Muscle of back (tissue), 11 donors: ENCODE data around the gene BCL2L2. TPM values are rescaled to one million over a fixed set of nuclear protein-coding genes. Genes with fewer than 3 reads are reported as not detected.
A peak's percentile ranks its signal among the peaks of the same experiment; 100 is the strongest.

ENCODE experiments used
- DNase-seq, 3 donors: peaks; one replicate each; pipeline versions ENCODE4 v3.0.0 to v3.0.0-alpha.2; 2013
- polyA plus RNA-seq, 10 donors: library from polyadenylated mRNA; unstranded; fragments of 120-200 nt; gene quantifications; one replicate each; pipeline ENCODE4 v1.2.1, GENCODE V29; 2013; ENCODE audit not compliant: insufficient read length in 10 of 10

Gene BCL2L2
- polyA plus RNA-seq, 10 donors, result 28.1 to 36.6 (median 30.8) TPM

GRCh38 chr14:23299211-23299957 lies 7.2 kb upstream of the BCL2L2 start:
- DNase-seq, result no peak

GRCh38 chr14:23299986-23300686 lies 6.5 kb upstream of the BCL2L2 start:
- DNase-seq, result no peak

GRCh38 chr14:23300687-23301223 lies 5.9 kb upstream of the BCL2L2 start:
- DNase-seq, result no peak

GRCh38 chr14:23301288-23301968 lies 5.2 kb upstream of the BCL2L2 start:
- DNase-seq, result peak; percentile 99 to 100 (median 100)

GRCh38 chr14:23301969-23302289 lies 4.7 kb upstream of the BCL2L2 start:
- DNase-seq, result no peak

- DNase-seq, result peak; percentile 58 to 90 (median 74)
Observed at GRCh38 chr14:23302290-23303225, 4.1 kb upstream of the BCL2L2 start, which contains the start of gene PPP1R3E. Gene PPP1R3E, minus strand, starts transcription at chr14:23302859. Its CDS starts 283 bp downstream, at chr14:23302576.

GRCh38 chr14:23307146-23307530 lies 505 bp downstream of the BCL2L2 start:
- no peak for DNase-seq

- DNase-seq, result no peak
Observed at GRCh38 chr14:23307687-23308644, 1.3 kb downstream of the BCL2L2 start.

- no peak for DNase-seq
Observed at GRCh38 chr14:23308721-23309445, 2.2 kb downstream of the BCL2L2 start.

- DNase-seq, result no peak
Observed at GRCh38 chr14:23310546-23310945, 3.9 kb downstream of the BCL2L2 start.

GRCh38 chr14:23316300-23316699 lies 9.7 kb downstream of the BCL2L2 start:
- DNase-seq, result no peak

GRCh38 chr14:23319746-23320583 lies 13.3 kb downstream of the BCL2L2 start:
- DNase-seq, result no peak

- peak; percentile 99 to 100 (median 100) for DNase-seq
Observed at GRCh38 chr14:23320584-23321571, 14.2 kb downstream of the BCL2L2 start, which contains the start of gene PABPN1. Gene PABPN1, plus strand, starts transcription at chr14:23321457. Its CDS starts 13 bp downstream, at chr14:23321470.

- peak; percentile 21 to 81 (median 46) for DNase-seq
Observed at GRCh38 chr14:23321572-23322547, 15.2 kb downstream of the BCL2L2 start.
